Measurements from ENCODE around the gene RAN.
"Not testable (repeated sequence)": the region's sequence is repeated elsewhere in the genome, so short reads cannot be mapped to it uniquely, and the experiment has no call there.

The RAN gene

DNA sequence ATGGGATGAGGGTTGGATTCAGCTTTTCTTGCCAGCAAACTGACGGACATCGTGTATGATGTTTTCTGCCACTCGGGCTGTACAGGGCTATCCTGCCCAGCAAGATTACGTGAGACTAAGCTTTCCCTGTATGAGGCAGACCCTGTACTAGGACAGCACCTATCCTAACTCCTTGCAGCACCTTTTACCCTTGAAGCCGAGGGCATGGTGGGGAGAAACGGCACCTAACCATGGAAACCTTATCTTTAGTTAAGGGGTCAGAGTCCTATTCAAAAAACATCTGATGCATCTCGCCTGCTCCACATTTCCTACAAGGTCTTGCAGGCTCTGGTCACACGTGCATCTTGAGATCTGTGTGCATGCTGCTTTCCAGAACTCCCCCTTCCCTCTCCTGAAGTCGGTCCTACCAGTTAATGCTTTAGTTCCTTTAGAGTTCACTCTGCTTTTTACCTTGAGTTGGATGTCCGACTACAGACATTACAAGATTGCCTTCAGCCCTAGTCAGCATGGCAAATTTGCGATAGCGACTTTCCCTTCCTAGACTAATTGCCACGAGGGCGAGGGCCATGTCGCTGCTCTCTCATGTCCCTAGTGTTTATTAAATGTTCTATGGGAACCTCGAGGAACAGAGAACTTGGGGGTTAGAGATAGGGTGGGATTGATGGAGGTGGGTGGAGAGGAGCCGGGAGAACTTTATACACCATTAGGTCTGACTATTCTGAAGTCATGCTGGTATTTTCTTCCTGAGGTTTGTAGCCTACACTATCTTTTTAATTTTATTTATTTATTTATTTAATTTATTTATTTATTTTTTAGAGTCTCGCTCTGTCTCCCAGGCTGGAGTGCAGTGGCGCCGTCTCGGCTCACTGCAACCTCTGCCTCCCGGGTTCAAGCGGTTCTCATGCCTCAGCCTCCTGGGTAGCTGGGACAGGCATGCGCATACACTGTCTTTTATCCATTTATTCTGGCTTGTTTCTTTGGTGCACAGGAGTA is 6.6 kb downstream of the RAN start:
- DNase-seq (ENCODE audit: low read depth, low spot score): no peak

DNA sequence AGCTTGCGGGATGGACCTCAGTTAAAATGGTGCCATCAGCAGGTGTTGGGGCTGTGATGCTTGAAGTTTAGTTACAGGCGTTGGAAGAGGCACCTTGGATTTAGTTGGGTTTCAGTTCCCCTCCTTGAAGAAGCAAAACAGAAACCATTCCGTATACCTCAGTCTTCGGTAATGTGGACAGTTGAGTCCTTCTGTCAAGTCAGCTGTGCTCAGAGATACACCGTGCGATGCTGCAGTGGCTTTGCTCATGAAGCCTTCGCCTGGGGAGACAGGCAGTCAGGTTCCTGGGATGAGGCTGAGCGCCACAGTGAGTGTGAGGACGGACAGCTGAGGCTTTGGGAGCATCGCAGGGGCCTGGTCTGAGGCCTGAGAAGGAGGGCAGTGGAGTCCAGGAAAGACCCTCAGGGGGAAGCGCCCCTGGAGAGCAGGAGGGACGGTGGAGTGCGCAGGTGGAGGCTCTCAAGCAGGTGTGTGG is 7.4 kb downstream of the RAN start:
- no peak for DNase-seq (ENCODE audit: low read depth, low spot score)

DNA sequence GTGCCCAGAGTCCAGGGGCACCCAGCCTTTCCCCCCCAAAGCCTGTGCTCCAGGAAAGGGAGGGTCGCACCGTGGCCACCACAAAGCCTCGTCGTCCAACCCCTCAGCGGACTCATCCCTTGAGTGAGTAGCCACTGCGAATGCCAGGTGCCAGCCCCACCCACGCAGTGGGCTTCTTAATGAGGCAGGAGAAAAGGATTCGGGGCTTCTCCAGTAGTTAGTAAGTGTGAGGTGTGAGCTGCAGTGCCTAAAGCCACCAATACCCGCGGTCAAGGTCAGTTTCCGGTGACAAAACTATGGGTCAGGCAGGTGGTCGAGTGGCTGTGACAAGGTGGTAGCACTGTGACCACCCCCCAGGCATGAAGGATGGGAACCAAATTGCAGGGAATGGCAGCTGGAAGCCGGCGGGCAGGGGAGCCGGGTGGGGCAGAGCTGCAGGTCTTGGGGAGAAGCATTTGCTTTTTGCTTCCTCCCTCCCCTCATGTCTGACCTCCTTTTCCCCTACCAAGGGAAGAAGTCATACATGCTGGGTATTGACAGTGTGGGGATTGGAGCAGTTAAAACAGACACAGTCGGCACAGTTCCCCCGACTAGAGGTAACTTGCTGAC is 8.0 kb downstream of the RAN start:
- DNase-seq (ENCODE audit: low read depth, low spot score): no peak

DNA sequence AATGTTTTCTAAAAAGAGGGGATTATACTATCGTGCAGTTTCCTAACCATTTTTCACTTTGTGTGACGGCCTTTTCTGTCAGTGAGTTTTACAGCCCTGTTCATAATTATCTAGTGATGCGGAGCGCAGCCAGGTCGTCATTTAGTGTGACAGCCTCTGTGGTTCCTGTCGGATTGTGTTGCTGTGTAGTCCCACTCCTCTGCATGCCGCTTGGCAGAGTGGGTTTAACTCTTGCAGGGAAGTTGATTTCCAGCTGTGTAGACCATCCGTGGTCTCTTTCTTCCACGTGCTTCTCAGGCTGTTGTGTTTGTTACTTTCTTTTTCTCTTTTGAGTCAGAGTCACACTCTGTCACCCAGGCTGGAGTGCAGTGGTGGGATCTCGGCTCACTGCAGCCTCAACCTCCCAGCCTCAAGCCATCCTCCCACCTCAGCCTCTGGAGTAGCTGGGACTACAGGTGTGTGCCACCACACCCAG is 8.6 kb downstream of the RAN start:
- no peak for DNase-seq (ENCODE audit: low read depth, low spot score)

DNA sequence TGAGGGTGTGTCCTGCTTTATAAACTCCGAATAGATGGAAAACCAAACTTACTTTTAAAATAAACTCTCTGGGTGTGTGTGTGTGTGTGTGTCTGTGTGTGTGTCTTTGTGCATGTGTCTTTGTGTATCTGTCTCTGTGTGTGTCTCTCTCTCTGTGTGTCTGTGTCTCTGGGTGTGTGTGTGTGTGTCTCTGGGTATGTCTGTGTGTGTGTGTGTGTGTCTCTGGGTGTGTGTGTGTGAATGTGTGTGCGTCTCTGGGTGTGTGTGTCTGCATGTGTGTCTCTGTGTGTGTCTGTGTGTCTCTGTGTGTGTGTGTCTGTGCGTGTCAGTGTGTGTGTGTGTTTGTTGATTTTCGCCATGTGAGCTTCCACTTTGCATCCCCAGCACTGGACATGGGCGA is 9.2 kb downstream of the RAN start:
- DNase-seq (ENCODE audit: low read depth, low spot score): no peak

GRCh38 chr12:130881548-130881947 is 9.7 kb downstream of the RAN start:
- no peak for DNase-seq (ENCODE audit: low read depth, low spot score)

GRCh38 chr12:130887190-130887589 is 15.3 kb downstream of the RAN start:
- not testable (repeated sequence) for DNase-seq (ENCODE audit: low read depth, low spot score)

DNA sequence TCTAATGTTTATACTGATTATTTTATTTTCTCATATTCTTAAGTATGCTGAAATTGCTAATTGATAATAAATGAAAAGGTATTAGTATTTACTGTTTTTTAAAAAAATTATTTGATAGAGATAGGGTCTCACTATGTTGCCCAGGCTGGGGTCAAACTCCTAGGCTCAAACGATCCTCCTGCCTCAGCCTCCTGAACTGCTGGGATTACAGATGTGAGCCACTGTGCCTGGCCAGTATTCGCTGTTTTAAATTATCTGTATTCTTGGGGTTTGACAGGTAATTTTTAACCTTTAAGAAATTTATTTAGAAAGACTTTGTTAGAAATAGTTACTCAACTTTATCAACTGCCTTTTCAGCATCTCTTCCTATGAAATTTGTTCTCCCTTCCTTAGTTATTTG is 32.2 kb downstream of the RAN start:
- DNase-seq (ENCODE audit: low read depth, low spot score): no peak

DNA sequence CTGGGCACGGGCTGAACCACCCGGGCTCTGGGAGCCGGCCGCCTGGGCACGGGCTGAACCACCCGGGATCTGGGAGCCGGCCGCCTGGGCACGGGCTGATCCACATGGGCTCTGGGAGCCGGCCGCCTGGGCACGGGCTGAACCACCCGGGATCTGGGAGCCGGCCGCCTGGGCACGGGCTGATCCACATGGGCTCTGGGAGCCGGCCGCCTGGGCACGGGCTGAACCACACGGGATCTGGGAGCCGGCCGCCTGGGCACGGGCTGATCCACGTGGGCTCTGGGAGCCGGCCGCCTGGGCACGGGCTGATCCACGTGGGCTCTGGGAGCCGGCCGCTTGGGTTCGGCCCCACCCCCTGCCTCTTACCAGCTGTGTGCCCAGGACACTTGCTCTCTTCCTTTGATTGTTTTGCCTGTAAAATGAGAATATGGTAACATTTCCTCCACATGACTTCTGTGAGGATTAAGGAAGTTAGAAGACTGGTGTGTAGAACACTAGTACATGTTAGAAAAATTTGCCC is 33.1 kb downstream of the RAN start:
- DNase-seq (ENCODE audit: low read depth, low spot score): not testable (repeated sequence)

DNA sequence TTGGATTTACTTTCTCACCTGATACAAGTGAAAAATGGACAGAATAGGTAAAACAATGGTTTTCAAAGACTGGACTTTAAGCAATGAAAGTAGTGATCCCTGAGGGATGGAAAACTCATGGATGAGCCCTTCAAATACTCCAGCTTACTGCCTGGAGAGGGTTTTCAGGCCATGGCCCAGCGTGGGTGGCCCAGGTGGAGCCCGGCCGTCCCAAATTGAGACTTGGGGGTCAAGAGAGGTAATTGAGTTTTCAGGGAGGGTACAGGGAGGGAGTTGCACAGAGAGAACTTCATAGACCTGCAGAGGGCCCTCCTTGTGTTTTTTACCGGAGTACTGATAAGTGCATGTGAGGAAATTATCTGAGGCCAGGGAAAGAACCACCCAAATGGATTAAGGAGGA is 37.2 kb downstream of the RAN start:
- DNase-seq (ENCODE audit: low read depth, low spot score): no peak

- DNase-seq (ENCODE audit: low read depth, low spot score): no peak
Observed at GRCh38 chr12:130911193-130911592, 39.3 kb downstream of the RAN start.

DNA sequence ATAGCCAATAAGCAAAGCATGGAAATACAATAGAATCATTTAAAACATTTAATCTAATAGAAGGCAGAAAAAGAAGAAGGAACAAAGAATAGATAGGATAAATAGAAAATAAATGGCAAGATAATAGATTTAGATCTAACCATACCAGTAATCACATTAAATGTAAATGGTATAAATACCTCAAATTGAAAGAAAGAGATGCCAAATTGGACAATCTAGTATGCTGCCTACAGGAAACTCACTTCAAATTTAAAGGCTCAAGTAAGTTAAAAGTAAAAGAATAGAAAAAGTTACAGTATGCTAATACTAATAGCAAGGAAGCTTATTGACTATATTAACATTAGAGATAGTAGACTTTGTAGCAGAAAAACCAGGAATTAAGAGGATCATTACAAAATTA is 40.1 kb downstream of the RAN start:
- DNase-seq (ENCODE audit: low read depth, low spot score): no peak

- DNase-seq (ENCODE audit: low read depth, low spot score): peak; percentile 30
Observed at GRCh38 chr12:130916241-130916911, 44.5 kb downstream of the RAN start.

DNA sequence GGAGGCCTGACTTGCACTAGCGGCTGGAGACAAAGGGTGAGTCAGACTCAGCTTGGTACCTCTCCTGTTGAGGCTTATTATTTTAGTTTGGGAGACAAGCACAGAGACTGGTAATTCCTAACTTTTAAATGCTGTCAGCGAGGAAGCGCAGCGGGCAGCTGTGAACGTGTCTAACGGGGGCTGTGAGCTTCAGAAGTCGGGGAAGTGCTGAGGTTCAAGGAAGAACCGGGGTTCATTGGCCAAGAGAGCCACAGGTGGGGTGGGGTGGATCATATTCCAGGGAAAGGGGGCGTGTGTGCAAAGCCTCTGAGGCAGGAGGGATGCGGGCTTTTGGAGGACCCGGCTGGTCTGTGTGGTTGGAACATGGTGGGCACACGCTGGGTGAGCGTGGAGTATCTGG is 45.7 kb downstream of the RAN start:
- DNase-seq (ENCODE audit: low read depth, low spot score): no peak

- DNase-seq (ENCODE audit: low read depth, low spot score): no peak
Observed at GRCh38 chr12:130919086-130919485, 47.2 kb downstream of the RAN start.

DNA sequence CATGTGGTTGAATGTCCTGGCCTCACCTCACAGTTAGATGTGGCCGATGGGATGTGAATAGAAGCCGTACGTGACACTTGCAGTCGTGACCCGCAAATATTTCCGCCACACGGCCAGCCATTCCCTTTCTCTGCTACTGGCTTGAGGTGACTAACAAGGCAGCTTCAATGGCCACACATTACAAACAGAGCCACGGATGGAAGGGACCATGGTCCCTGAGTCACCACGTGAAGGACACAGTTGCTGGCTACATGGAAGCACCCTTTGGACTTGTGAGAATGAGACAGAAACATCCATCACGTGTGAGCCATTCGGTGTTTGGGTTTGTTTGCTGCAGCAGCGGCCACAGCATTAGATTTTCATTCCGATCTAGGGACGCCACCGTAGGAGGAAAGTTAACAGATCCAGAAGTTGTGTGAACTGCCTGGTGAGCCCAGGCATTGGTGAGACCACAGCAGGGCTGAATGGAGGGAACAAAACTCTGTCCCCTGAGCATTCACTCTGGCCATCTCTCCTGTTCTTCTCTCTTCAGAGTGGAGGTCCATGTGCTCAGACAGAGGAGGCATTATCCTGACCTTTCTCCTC is 48.3 kb downstream of the RAN start:
- no peak for DNase-seq (ENCODE audit: low read depth, low spot score)

- DNase-seq (ENCODE audit: low read depth, low spot score): no peak
Observed at GRCh38 chr12:130920723-130921381, 49.0 kb downstream of the RAN start.

DNA sequence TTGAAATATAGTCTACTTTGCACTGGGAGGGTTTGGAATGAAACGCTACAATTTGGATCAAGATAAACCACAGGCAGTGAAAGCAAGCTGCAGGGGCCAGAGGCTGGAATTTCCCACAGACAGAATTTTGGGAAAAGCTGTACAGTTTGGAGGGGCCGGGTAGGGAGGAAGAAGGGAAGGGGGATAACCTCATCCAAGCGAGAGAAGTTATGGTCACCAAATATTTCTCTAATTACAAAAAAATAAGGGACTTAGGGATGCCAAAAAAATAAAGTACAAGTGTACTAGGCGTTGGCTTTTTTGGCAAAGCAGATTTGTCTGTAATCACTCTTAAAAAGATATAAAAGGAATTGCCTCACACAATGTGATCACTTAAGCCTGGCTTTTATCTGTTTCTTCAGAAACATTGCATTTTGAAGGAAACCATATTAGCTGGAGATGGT is 50.7 kb downstream of the RAN start:
- DNase-seq (ENCODE audit: low read depth, low spot score): no peak

DNA sequence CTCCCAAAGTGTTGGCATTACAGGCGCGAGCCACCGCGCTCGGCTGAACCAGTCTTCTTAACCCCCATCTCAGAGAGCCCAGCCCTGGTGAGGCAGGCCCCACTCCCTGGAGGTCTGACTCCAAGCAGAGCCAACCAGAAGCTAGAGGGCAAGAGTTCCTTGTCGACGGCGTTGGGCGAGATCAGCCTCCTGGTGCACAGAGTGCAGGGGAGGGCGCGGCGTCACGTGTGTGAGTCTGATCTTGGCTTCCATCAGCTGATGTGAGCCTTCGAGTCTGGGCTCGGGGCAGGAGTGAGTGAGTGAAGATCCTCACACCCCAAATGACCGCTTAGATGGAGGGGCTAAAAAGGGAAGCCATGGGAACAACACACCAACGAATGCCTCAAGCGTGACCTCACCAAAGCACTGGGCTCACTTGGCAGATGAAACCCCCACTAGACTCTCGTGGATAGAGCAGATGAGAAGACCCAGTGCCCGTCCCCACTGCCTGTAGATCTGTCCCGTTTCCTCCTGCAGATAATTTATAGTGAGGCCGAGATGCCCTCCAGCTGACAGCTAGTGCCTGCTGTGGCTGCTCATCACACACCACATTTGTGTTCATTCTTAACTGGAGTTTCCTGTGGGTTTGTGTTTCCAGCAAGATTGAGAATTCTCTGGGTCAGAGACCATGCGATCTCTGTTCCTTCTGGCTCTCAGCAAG is 53.2 kb downstream of the RAN start:
- DNase-seq (ENCODE audit: low read depth, low spot score): no peak

GRCh38 chr12:130925666-130926015 is 53.8 kb downstream of the RAN start:
- no peak for DNase-seq (ENCODE audit: low read depth, low spot score)
